Measurements from ENCODE around the gene DYNC1I1.

DNA sequence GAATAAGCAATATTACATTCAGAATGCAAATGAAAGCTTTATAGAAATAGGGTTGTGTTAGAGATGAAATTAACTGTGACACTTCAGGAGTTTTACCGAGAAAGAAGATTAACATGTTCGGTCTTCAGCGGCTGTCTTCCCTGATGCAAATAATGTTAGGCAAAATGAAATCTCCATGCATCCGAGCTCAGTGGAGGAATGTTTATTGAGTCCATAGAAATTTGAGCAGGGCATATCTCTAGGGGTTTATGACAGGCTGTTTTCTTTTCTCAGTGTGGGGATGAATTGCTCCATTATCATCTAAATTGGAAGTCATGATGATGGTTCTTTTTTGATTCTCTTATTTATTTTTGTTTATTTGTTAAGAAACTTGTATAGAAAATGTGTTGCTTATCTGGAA lies 31.7 kb downstream of the DYNC1I1 start:
- TF ChIP-seq, protein P1, sequence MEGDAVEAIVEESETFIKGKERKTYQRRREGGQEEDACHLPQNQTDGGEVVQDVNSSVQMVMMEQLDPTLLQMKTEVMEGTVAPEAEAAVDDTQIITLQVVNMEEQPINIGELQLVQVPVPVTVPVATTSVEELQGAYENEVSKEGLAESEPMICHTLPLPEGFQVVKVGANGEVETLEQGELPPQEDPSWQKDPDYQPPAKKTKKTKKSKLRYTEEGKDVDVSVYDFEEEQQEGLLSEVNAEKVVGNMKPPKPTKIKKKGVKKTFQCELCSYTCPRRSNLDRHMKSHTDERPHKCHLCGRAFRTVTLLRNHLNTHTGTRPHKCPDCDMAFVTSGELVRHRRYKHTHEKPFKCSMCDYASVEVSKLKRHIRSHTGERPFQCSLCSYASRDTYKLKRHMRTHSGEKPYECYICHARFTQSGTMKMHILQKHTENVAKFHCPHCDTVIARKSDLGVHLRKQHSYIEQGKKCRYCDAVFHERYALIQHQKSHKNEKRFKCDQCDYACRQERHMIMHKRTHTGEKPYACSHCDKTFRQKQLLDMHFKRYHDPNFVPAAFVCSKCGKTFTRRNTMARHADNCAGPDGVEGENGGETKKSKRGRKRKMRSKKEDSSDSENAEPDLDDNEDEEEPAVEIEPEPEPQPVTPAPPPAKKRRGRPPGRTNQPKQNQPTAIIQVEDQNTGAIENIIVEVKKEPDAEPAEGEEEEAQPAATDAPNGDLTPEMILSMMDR (IDR thresholded peaks at IDR 0.05): no peak
- TF ChIP-seq POLR2A (IDR thresholded peaks at IDR 0.05): no peak
